Karpas-422 (cell line): Measurements from ENCODE around the gene SUB1. TPM values are rescaled to one million over a fixed set of nuclear protein-coding genes. Genes with fewer than 3 reads are reported as not detected.

Source experiments
- DNase-seq: peaks from one replicate; pipeline ENCODE4 v3.0.0-alpha.2; 2015
- H2AFZ ChIP-seq: fragments of 200-600 bp; sonication (generic); 2 replicates; pipeline ENCODE4 v1.6.1; 2014; ENCODE audit warnings: antibody characterized with exemption, low read length, mixed read lengths
- H3K27ac ChIP-seq: fragments of 200-600 bp; sonication (generic); 2 replicates; pipeline ENCODE4 v1.5.1; 2014; ENCODE audit warnings: mild to moderate bottlenecking, low read length, moderate library complexity
- H3K27me3 ChIP-seq: fragments of 200-600 bp; sonication (generic); 2 replicates; pipeline ENCODE4 v1.6.1; 2014; ENCODE audit warnings: low read length, mixed read lengths
- H3K36me3 ChIP-seq: fragments of 200-600 bp; sonication (generic); 2 replicates; pipeline ENCODE4 v1.6.1; 2014; ENCODE audit warnings: low read length, mixed read lengths; ENCODE audit not compliant: insufficient read depth
- H3K4me1 ChIP-seq: fragments of 200-600 bp; sonication (generic); 2 replicates; pipeline ENCODE4 v1.6.1; 2014; ENCODE audit warnings: mild to moderate bottlenecking, low read length, mixed read lengths
- H3K4me2 ChIP-seq: fragments of 200-600 bp; sonication (generic); 2 replicates; pipeline ENCODE4 v1.6.1; 2014; ENCODE audit warnings: low read length, low read depth, mild to moderate bottlenecking; ENCODE audit not compliant: poor library complexity, severe bottlenecking
- H3K4me3 ChIP-seq: fragments of 200-600 bp; sonication (generic); 2 replicates; pipeline ENCODE4 v1.5.1; 2014; ENCODE audit warnings: mild to moderate bottlenecking, antibody characterized with exemption, low read length, mixed read lengths
- H3K79me2 ChIP-seq: fragments of 200-600 bp; sonication (generic); 2 replicates; pipeline ENCODE4 v1.6.1; 2014; ENCODE audit warnings: mild to moderate bottlenecking, low read length, mixed read lengths
- H3K9ac ChIP-seq: fragments of 200-600 bp; sonication (generic); 2 replicates; pipeline ENCODE4 v1.6.0; 2014; ENCODE audit warnings: low read length
- H3K9me2 ChIP-seq: fragments of 200-600 bp; sonication (generic), shearing (Covaris generic); replicated peaks from 2 replicates; pipeline ENCODE4 v1.6.0; 2014; ENCODE audit warnings: mild to moderate bottlenecking, low read length, moderate library complexity; ENCODE audit not compliant: insufficient read depth
- H3K9me3 ChIP-seq: fragments of 300-700, 200-600 bp; sonication (generic); 2 replicates; pipeline ENCODE4 v1.6.1; 2014; ENCODE audit warnings: low read length, mixed read lengths
- H4K20me1 ChIP-seq: fragments of 200-600 bp; sonication (generic); 2 replicates; pipeline ENCODE4 v1.6.1; 2014; ENCODE audit warnings: mild to moderate bottlenecking, antibody characterized with exemption, low read length, low read depth; ENCODE audit not compliant: insufficient read depth
- total RNA-seq: library from RNA; depleted of rRNA; stranded (reverse); fragments of >200 nt; shearing (Covaris generic); gene quantifications from 2 replicates; pipeline ENCODE4 v1.2.3, GENCODE V29; 2014; ENCODE audit warnings: low replicate concordance

The SUB1 gene
- total RNA-seq, 1 experiment from 2014 or later: 75.0 TPM

- H2AFZ ChIP-seq: no peak overlapping the region
- H3K36me3 ChIP-seq: no peaks in the 10 kb centered on the region
- no peaks in the 10 kb centered on the region for H4K20me1 ChIP-seq
- no peaks in the 10 kb centered on the region for H3K9me3 ChIP-seq
- H3K27me3 ChIP-seq: no peaks in the 10 kb centered on the region
- no peaks in the 10 kb centered on the region for H3K9me2 ChIP-seq
- H3K79me2 ChIP-seq: no peaks in the 10 kb centered on the region
- DNase-seq: no peak
- H3K4me2 ChIP-seq: no peak overlapping the region
- peaks cover 1% of the 10 kb centered on the region; the same call in 1 of the 2 replicates for H3K4me1 ChIP-seq
- H3K9ac ChIP-seq: no peak overlapping the region
- no peak overlapping the region for H3K4me3 ChIP-seq
- H3K27ac ChIP-seq: no peak overlapping the region
Observed at GRCh38 chr5:32559411-32559810, 25.9 kb upstream of the SUB1 start.

DNA sequence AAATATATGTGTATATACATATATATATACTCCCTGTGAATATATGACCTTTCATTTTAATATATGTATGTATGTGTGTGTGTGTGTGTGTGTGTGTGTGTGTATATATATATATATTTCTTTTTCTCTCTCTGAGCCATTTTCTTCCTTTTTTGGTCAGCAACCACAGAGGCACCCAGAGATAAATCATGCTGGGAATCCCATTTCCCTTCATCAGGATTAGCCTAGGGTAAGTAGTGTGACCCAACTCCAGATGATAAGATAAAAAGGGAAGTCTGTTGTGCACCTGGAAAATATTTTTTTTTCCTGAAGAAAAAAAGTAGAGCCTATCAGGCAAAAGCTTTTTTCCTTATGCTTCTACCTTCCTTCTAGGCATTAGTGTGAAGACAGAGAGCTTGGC is 25.4 kb upstream of the SUB1 start:
- no peaks in the 10 kb centered on the region for H3K79me2 ChIP-seq
- H3K27me3 ChIP-seq: no peaks in the 10 kb centered on the region
- no peak overlapping the region for H3K4me3 ChIP-seq
- H3K9me2 ChIP-seq: no peaks in the 10 kb centered on the region
- H3K4me2 ChIP-seq: no peak overlapping the region
- no peaks in the 10 kb centered on the region for H4K20me1 ChIP-seq
- no peak overlapping the region for H3K9ac ChIP-seq
- H2AFZ ChIP-seq: no peak overlapping the region
- H3K4me1 ChIP-seq: no peaks in the 10 kb centered on the region; the same call in 1 of the 2 replicates
- H3K36me3 ChIP-seq: no peaks in the 10 kb centered on the region
- no peak for DNase-seq
- H3K27ac ChIP-seq: no peak overlapping the region
- H3K9me3 ChIP-seq: no peaks in the 10 kb centered on the region

- Histone ChIP-seq H3K9me2 (no peaks in the 10 kb centered on the region), H2AFZ (no peak overlapping the region), H4K20me1 (no peaks in the 10 kb centered on the region), H3K4me1 (no peaks in the 10 kb centered on the region; the same call in 1 of the 2 replicates), H3K4me3 (no peak overlapping the region), H3K4me2 (no peak overlapping the region), H3K9me3 (no peaks in the 10 kb centered on the region), H3K27me3 (no peaks in the 10 kb centered on the region), H3K79me2 (no peaks in the 10 kb centered on the region), H3K36me3 (no peaks in the 10 kb centered on the region), H3K27ac (no peak overlapping the region), H3K9ac (no peak overlapping the region)
- no peak for DNase-seq
Observed at GRCh38 chr5:32562056-32562455, 23.3 kb upstream of the SUB1 start.

- H3K9me3 ChIP-seq: no peaks in the 10 kb centered on the region
- no peaks in the 10 kb centered on the region for H4K20me1 ChIP-seq
- no peak overlapping the region for H3K4me2 ChIP-seq
- H3K27me3 ChIP-seq: no peaks in the 10 kb centered on the region
- no peak overlapping the region for H3K27ac ChIP-seq
- H2AFZ ChIP-seq: no peak overlapping the region
- no peak overlapping the region for H3K9ac ChIP-seq
- no peak for DNase-seq
- no peak overlapping the region for H3K4me3 ChIP-seq
- no peaks in the 10 kb centered on the region for H3K36me3 ChIP-seq
- H3K79me2 ChIP-seq: no peaks in the 10 kb centered on the region
- no peaks in the 10 kb centered on the region; the same call in 1 of the 2 replicates for H3K4me1 ChIP-seq
- no peaks in the 10 kb centered on the region for H3K9me2 ChIP-seq
Observed at GRCh38 chr5:32562843-32563242, 22.5 kb upstream of the SUB1 start.

DNA sequence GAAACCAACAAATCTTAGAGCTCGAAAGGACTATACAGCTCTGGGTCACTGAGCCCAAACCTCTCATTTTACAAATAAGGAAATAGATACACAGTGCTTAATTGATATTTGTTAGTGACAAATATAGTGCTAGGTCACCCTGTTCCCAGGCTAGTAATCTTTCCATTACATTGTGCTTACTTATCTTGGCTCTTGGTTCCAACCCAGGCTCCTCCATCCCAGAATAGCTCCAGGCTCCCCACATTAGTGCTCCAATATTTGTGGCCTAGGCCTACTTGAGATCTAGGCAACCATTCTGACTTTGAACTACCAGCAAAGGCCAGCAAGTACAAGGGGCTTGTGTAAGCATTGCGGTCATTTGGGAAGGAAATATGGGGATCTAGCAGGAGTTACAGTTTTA is 21.7 kb upstream of the SUB1 start:
- no peaks in the 10 kb centered on the region for H3K9me2 ChIP-seq
- H3K79me2 ChIP-seq: no peaks in the 10 kb centered on the region
- no peak overlapping the region for H2AFZ ChIP-seq
- H3K4me2 ChIP-seq: no peak overlapping the region
- H3K27ac ChIP-seq: no peak overlapping the region
- no peaks in the 10 kb centered on the region for H3K36me3 ChIP-seq
- H3K9me3 ChIP-seq: no peaks in the 10 kb centered on the region
- no peaks in the 10 kb centered on the region for H4K20me1 ChIP-seq
- no peaks in the 10 kb centered on the region for H3K27me3 ChIP-seq
- no peak overlapping the region for H3K9ac ChIP-seq
- H3K4me1 ChIP-seq: no peaks in the 10 kb centered on the region; the same call in 1 of the 2 replicates
- H3K4me3 ChIP-seq: no peak overlapping the region
- DNase-seq: no peak

GRCh38 chr5:32565145-32565544 is 20.2 kb upstream of the SUB1 start:
- H3K4me2 ChIP-seq: no peak overlapping the region
- H3K4me3 ChIP-seq: no peak overlapping the region
- no peaks in the 10 kb centered on the region for H3K9me2 ChIP-seq
- H3K9me3 ChIP-seq: no peaks in the 10 kb centered on the region
- no peaks in the 10 kb centered on the region for H3K79me2 ChIP-seq
- no peak for DNase-seq
- no peaks in the 10 kb centered on the region for H4K20me1 ChIP-seq
- H3K36me3 ChIP-seq: no peaks in the 10 kb centered on the region
- H3K4me1 ChIP-seq: no peaks in the 10 kb centered on the region; the same call in 1 of the 2 replicates
- no peak overlapping the region for H2AFZ ChIP-seq
- no peaks in the 10 kb centered on the region for H3K27me3 ChIP-seq
- no peak overlapping the region for H3K27ac ChIP-seq
- H3K9ac ChIP-seq: no peak overlapping the region

DNA sequence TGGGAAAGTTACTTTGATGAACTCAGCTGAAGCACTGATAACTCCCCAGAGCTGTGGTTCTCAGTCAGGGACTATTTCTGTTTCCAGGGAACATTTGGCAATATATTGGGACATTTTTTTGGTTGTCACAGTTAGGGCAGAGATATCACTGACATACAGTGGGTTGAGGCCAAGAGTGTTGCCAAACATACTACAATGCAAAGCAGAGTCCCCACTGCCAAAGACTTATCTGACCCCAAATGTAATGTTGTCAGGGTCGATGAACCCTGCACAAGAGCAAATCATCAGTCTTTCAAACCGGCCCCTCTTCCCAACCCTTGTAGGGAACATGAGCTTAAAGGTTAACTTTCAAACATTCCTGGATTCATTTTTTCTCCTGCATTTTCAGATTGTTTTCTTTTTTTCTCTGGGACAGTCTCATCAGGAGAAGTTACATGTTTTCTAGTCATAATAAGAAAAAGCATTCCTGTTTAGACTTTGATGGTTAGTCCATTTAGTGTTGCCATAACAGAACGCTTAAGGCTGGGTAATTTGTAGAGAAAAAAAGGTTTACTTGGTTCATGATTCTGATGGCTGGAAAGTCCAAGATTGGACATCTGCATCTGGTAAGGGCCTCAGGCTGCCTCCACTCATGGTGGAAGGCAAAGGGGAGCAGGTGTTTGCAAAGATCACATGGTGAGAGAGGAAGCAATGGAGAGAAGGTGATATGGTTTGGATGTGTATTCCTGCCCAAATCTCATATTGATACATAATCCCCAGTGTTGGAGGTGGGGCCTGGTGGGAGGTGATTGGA is 18.8 kb upstream of the SUB1 start:
- no peak for DNase-seq
- H3K9ac ChIP-seq: no peak overlapping the region
- H3K4me1 ChIP-seq: no peaks in the 10 kb centered on the region; the same call in 1 of the 2 replicates
- no peaks in the 10 kb centered on the region for H3K36me3 ChIP-seq
- no peak overlapping the region for H2AFZ ChIP-seq
- no peaks in the 10 kb centered on the region for H3K27me3 ChIP-seq
- no peaks in the 10 kb centered on the region for H3K9me2 ChIP-seq
- no peaks in the 10 kb centered on the region for H3K9me3 ChIP-seq
- no peak overlapping the region for H3K4me2 ChIP-seq
- no peak overlapping the region for H3K4me3 ChIP-seq
- no peaks in the 10 kb centered on the region for H4K20me1 ChIP-seq
- H3K27ac ChIP-seq: no peak overlapping the region
- no peaks in the 10 kb centered on the region for H3K79me2 ChIP-seq

- Histone ChIP-seq H3K4me3 (no peak overlapping the region), H4K20me1 (no peaks in the 10 kb centered on the region), H3K36me3 (no peaks in the 10 kb centered on the region), H3K4me2 (no peak overlapping the region), H3K27ac (no peak overlapping the region), H3K9ac (no peak overlapping the region), H3K9me2 (no peaks in the 10 kb centered on the region), H3K27me3 (no peaks in the 10 kb centered on the region), H3K79me2 (no peaks in the 10 kb centered on the region), H3K4me1 (peaks cover 18% of the 10 kb centered on the region), H2AFZ (no peak overlapping the region), H3K9me3 (no peaks in the 10 kb centered on the region)
- no peak for DNase-seq
Observed at GRCh38 chr5:32571128-32571527, 14.2 kb upstream of the SUB1 start.
